ENCODE results near the gene F2RL3. TPM values are rescaled to one million over a fixed set of nuclear protein-coding genes. Genes with fewer than 3 reads are reported as not detected.

Gene F2RL3
- total and polyA plus RNA-seq, 9 donors, result 0.19 to 0.67 (median 0.31) TPM

DNA sequence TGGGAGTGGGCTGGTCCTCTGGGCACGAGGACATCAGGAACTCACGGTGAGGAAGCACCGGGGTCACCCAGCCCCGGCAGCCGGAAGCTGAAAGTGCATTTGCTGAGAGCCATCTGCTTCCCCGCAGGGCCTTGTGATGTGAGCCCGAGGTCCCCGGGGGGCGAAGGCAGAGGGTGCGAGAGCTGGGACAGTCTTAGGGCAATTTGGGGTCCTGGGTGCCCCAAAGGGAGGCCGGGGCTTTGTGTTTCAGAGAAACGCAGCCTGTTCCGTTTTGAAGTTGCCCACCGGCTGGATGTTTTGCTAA lies 4.8 kb downstream of the F2RL3 start:
- Histone ChIP-seq H3K4me1 (ENCODE audit: control insufficient read depth, insufficient read depth, low read length) (peaks cover 30% of the 10 kb centered on the region), H3K27ac (ENCODE audit: low read length) (no peak overlapping the region), H3K36me3 (ENCODE audit: control insufficient read depth, insufficient read depth, low read length) (no peaks in the 10 kb centered on the region), H3K4me3 (ENCODE audit: low read length) (no peak overlapping the region), H3K9me3 (replicated peaks; ENCODE audit: control insufficient read depth, low read depth, low read length) (no peaks in the 10 kb centered on the region), H3K27me3 (ENCODE audit: control insufficient read depth, insufficient read depth, low read length) (peaks cover 19% of the 10 kb centered on the region)
- peak; percentile 50 for DNase-seq
- WGBS (ENCODE audit: insufficient coverage), result 50% methylated on average over 14 of the region's 14 CpGs

DNA sequence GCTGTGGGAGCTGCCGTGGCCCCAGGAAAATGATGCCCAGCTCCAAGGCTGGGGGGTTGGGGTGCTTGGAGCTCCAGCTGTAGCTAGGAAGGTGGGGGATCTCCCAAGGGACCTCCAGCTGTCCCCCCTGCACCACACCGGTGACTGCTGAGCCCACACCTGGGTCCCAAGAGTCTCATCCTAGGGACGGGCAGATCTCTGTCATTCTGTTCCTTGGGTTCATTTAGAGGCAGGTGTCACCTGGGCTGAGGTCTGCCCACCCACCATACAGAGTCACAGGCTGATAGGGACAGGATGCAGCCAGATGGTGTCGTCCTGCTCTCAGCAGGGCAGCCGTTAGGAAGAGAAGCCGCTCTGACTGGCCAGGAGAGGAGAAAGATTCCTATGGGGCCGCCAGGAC lies 5.3 kb downstream of the F2RL3 start:
- Histone ChIP-seq H3K36me3 (ENCODE audit: control insufficient read depth, insufficient read depth, low read length) (no peaks in the 10 kb centered on the region), H3K4me3 (ENCODE audit: low read length) (no peak overlapping the region), H3K27me3 (ENCODE audit: control insufficient read depth, insufficient read depth, low read length) (peaks cover 19% of the 10 kb centered on the region), H3K9me3 (replicated peaks; ENCODE audit: control insufficient read depth, low read depth, low read length) (no peaks in the 10 kb centered on the region), H3K27ac (ENCODE audit: low read length) (no peak overlapping the region), H3K4me1 (ENCODE audit: control insufficient read depth, insufficient read depth, low read length) (peaks cover 26% of the 10 kb centered on the region)
- WGBS (ENCODE audit: insufficient coverage), result 17% methylated on average over 1 of the region's 7 CpGs
- no peak for DNase-seq

DNA sequence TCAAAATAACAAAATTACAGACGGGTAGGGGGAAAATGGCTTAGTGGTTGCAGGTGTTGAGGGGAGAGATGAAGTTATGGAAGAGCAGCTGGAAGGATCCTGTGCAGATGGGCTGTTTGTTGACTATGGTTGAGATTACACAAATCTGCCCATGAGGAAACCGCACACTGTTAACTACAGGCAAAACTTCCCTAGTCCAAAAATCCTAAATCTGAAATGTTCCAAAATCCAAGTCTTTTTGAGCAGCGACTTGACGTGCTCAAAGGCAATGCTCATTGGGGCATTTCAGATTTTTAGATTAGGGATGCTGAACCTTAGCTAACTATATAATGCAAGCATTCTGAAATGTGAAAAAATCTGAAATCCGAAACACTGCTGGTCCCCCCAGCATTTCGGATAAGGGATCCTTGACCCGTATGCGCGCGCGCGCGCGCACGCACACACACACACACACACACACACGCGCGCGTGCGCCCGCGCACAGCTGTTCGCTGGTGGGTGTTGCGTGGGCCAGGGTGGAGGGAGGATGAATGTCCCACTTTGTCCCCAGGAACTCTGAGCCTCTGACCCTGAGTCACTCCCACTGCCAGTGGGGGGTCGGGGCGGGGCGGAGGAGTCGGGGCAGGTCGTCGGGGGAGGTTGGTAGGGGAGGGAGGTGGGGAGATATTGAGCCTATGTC lies 6.8 kb downstream of the F2RL3 start:
- Histone ChIP-seq H3K36me3 (ENCODE audit: control insufficient read depth, insufficient read depth, low read length) (no peaks in the 10 kb centered on the region), H3K4me1 (ENCODE audit: control insufficient read depth, insufficient read depth, low read length) (peaks cover 21% of the 10 kb centered on the region), H3K27ac (ENCODE audit: low read length) (no peak overlapping the region), H3K9me3 (replicated peaks; ENCODE audit: control insufficient read depth, low read depth, low read length) (no peaks in the 10 kb centered on the region), H3K27me3 (ENCODE audit: control insufficient read depth, insufficient read depth, low read length) (peaks cover 14% of the 10 kb centered on the region), H3K4me3 (ENCODE audit: low read length) (peak overlapping the region; percentile 24)
- WGBS (ENCODE audit: insufficient coverage), result 15% methylated on average over 5 of the region's 30 CpGs
- peak; percentile 32 for DNase-seq

GRCh38 chr19:16896146-16897028 lies 7.6 kb downstream of the F2RL3 start:
- H3K4me1 ChIP-seq (ENCODE audit: control insufficient read depth, insufficient read depth, low read length), result peaks cover 21% of the 10 kb centered on the region
- no peak for DNase-seq
- peak overlapping the region; percentile 39 for H3K4me3 ChIP-seq (ENCODE audit: low read length)
- H3K9me3 ChIP-seq (replicated peaks; ENCODE audit: control insufficient read depth, low read depth, low read length), result no peaks in the 10 kb centered on the region
- peak overlapping the region; percentile 35 for H3K27ac ChIP-seq (ENCODE audit: low read length)
- peaks cover 14% of the 10 kb centered on the region for H3K27me3 ChIP-seq (ENCODE audit: control insufficient read depth, insufficient read depth, low read length)
- 3% methylated on average over 37 of the region's 66 CpGs for WGBS (ENCODE audit: insufficient coverage)
- no peaks in the 10 kb centered on the region for H3K36me3 ChIP-seq (ENCODE audit: control insufficient read depth, insufficient read depth, low read length)

- no peaks in the 10 kb centered on the region for H3K9me3 ChIP-seq (replicated peaks; ENCODE audit: control insufficient read depth, low read depth, low read length)
- H3K36me3 ChIP-seq (ENCODE audit: control insufficient read depth, insufficient read depth, low read length), result no peaks in the 10 kb centered on the region
- DNase-seq, result peak; percentile 92
- H3K4me1 ChIP-seq (ENCODE audit: control insufficient read depth, insufficient read depth, low read length), result peaks cover 21% of the 10 kb centered on the region
- no peak overlapping the region for H3K27ac ChIP-seq (ENCODE audit: low read length)
- peaks cover 12% of the 10 kb centered on the region for H3K27me3 ChIP-seq (ENCODE audit: control insufficient read depth, insufficient read depth, low read length)
- 1% methylated on average over 44 of the region's 68 CpGs for WGBS (ENCODE audit: insufficient coverage)
- H3K4me3 ChIP-seq (ENCODE audit: low read length), result peak overlapping the region; percentile 42
These were observed 8.4 kb downstream of the F2RL3 start for GRCh38 chr19:16897029-16897855.

- Histone ChIP-seq H3K9me3 (replicated peaks; ENCODE audit: control insufficient read depth, low read depth, low read length) (no peaks in the 10 kb centered on the region), H3K27ac (ENCODE audit: low read length) (no peak overlapping the region), H3K4me3 (ENCODE audit: low read length) (peak overlapping the region; percentile 42), H3K4me1 (ENCODE audit: control insufficient read depth, insufficient read depth, low read length) (peaks cover 21% of the 10 kb centered on the region), H3K36me3 (ENCODE audit: control insufficient read depth, insufficient read depth, low read length) (no peaks in the 10 kb centered on the region), H3K27me3 (ENCODE audit: control insufficient read depth, insufficient read depth, low read length) (peaks cover 12% of the 10 kb centered on the region)
- WGBS (ENCODE audit: insufficient coverage), result 9% methylated on average over 30 of the region's 30 CpGs
- no peak for DNase-seq
These were observed 9.0 kb downstream of the F2RL3 start for GRCh38 chr19:16897856-16898161.

DNA sequence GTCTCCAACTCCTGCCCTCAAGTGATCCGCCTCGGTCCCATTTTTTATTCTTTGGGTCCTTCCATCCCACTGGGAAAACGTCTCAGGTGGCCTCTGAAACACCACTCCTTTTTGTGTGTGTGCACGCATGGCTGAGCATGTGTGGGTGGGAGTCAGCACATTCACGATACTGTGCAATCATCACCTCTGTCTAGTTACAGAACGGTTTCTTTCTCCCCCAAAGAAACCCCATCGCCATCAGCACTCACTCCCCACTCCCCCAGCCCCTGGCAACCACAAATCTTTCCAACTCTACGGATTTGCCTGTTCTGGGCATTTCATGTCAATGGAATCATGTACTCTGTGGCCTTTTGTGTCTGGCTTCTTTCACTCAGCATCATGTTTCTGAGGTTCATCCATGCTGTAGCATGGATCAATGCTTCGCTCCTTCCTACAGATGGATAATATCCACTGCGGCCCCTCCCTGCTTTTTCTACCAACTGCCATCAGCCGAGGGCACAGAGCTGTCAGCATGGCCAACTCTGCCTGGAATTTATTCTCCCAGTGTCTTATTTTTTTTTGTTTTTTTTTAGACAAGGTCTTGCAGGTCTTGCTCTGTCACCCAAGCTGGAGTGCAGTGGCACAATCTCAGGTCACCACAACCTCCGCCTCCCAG lies 9.7 kb downstream of the F2RL3 start:
- H3K36me3 ChIP-seq (ENCODE audit: control insufficient read depth, insufficient read depth, low read length), result no peaks in the 10 kb centered on the region
- H3K9me3 ChIP-seq (replicated peaks; ENCODE audit: control insufficient read depth, low read depth, low read length), result no peaks in the 10 kb centered on the region
- DNase-seq, result no peak
- 97% methylated on average over 8 of the region's 12 CpGs for WGBS (ENCODE audit: insufficient coverage)
- H3K27ac ChIP-seq (ENCODE audit: low read length), result no peak overlapping the region
- peaks cover 12% of the 10 kb centered on the region for H3K27me3 ChIP-seq (ENCODE audit: control insufficient read depth, insufficient read depth, low read length)
- no peak overlapping the region for H3K4me3 ChIP-seq (ENCODE audit: low read length)
- H3K4me1 ChIP-seq (ENCODE audit: control insufficient read depth, insufficient read depth, low read length), result peaks cover 17% of the 10 kb centered on the region

GRCh38 chr19:16899566-16900075 lies 10.8 kb downstream of the F2RL3 start:
- Histone ChIP-seq H3K36me3 (ENCODE audit: control insufficient read depth, insufficient read depth, low read length) (no peaks in the 10 kb centered on the region), H3K27ac (ENCODE audit: low read length) (no peak overlapping the region), H3K4me3 (ENCODE audit: low read length) (no peak overlapping the region), H3K9me3 (replicated peaks; ENCODE audit: control insufficient read depth, low read depth, low read length) (no peaks in the 10 kb centered on the region), H3K27me3 (ENCODE audit: control insufficient read depth, insufficient read depth, low read length) (peaks cover 9% of the 10 kb centered on the region), H3K4me1 (ENCODE audit: control insufficient read depth, insufficient read depth, low read length) (peaks cover 10% of the 10 kb centered on the region)
- WGBS (ENCODE audit: insufficient coverage), result 34% methylated on average over 4 of the region's 7 CpGs
- DNase-seq, result no peak

DNA sequence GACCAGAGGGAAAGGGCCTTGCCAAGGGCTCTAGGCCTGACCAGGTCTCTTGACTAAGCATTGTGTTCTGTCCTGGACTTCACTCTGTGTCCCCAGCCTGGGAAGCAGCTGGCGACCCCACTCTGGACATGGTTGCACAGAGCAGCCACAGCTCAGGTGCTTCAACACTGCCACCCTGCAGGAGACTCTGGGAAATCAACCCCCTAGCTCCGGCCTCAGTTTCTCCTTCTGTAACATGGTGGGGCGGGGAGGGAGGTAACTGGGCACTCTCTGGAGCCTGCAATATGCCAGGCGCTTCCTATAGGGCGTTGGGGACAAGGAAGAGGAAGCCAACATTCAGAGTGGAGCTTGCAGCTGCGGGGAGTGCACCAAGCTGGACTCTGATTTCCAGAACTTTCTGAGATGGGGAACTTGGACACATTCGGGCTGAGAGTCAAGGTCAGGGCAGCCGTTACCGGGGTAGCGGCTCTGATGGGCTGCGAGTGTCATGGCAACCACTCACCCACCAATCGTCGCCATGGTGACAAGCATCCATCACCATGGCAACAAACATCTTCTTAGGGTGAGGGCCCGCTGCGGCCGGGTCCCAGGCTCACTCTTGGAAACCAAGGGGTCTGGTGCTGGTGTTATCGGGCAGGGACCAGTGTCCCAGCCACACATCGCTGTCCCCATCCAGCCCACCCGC lies 12.8 kb downstream of the F2RL3 start:
- Histone ChIP-seq H3K9me3 (replicated peaks; ENCODE audit: control insufficient read depth, low read depth, low read length) (no peaks in the 10 kb centered on the region), H3K27me3 (ENCODE audit: control insufficient read depth, insufficient read depth, low read length) (peaks cover under 1% of the 10 kb centered on the region), H3K36me3 (ENCODE audit: control insufficient read depth, insufficient read depth, low read length) (no peaks in the 10 kb centered on the region), H3K27ac (ENCODE audit: low read length) (no peak overlapping the region), H3K4me1 (ENCODE audit: control insufficient read depth, insufficient read depth, low read length) (peaks cover 1% of the 10 kb centered on the region), H3K4me3 (ENCODE audit: low read length) (no peak overlapping the region)
- no peak for DNase-seq
- 89% methylated on average over 18 of the region's 19 CpGs for whole genome bisulfite sequencing (ENCODE audit: insufficient coverage)
